HG02938 (cell line): ENCODE data around the gene BCKDK.
"Not testable (repeated sequence)": the region's sequence is repeated elsewhere in the genome, so short reads cannot be mapped to it uniquely, and the experiment has no call there.

Source experiments
- ATAC-seq: cut with Tn5 transposase; IDR thresholded peaks from one replicate; pipeline ENCODE4 v1.9.1; 2021; ENCODE audit warnings: mild to moderate bottlenecking, moderate library complexity; ENCODE audit not compliant: unreplicated experiment

The BCKDK gene

GRCh38 chr16:31094424-31095120 is 13.6 kb upstream of the BCKDK start, which contains the start of gene VKORC1:
TSS of gene VKORC1 (minus strand) at chr16:31094797. CDS start at chr16:31094729, 68 bp downstream.
- peak; percentile 81 for ATAC-seq

GRCh38 chr16:31099860-31100638 is 8.1 kb upstream of the BCKDK start:
- ATAC-seq, result no peak

GRCh38 chr16:31100876-31101641 is 7.1 kb upstream of the BCKDK start:
- not testable (repeated sequence) for ATAC-seq

GRCh38 chr16:31105677-31106213 is 2.4 kb upstream of the BCKDK start:
- no peak for ATAC-seq

- ATAC-seq, result no peak
Measured at GRCh38 chr16:31106509-31107464, 1.4 kb upstream of the BCKDK start.

- peak; percentile 59 for ATAC-seq
Measured at GRCh38 chr16:31107465-31107867, 720 bp upstream of the BCKDK start.

GRCh38 chr16:31108794-31109558 is 790 bp downstream of the BCKDK start:
- no peak for ATAC-seq

GRCh38 chr16:31109622-31110021 is 1.4 kb downstream of the BCKDK start:
- ATAC-seq, result no peak

GRCh38 chr16:31110106-31111034 is 2.2 kb downstream of the BCKDK start:
- no peak for ATAC-seq

- ATAC-seq, result no peak
Measured at GRCh38 chr16:31111881-31112466, 3.8 kb downstream of the BCKDK start.

- ATAC-seq, result no peak
Measured at GRCh38 chr16:31112711-31113110, 4.5 kb downstream of the BCKDK start.

- no peak for ATAC-seq
Measured at GRCh38 chr16:31113121-31114120, 5.2 kb downstream of the BCKDK start.

- ATAC-seq, result no peak
Measured at GRCh38 chr16:31114468-31114867, 6.3 kb downstream of the BCKDK start.

GRCh38 chr16:31117384-31118222 is 9.4 kb downstream of the BCKDK start, which contains the start of gene KAT8:
TSS of gene KAT8 (plus strand) at chr16:31117664. CDS start at chr16:31117682, 18 bp downstream.
- peak; percentile 89 for ATAC-seq
